Mammary epithelial cell (primary cell): Measurements from ENCODE around the gene AP4M1.

Experiments used
- EZH2 ChIP-seq: IDR thresholded peaks from 2 replicates; pipeline ENCODE4 v1.6.1; 2012; ENCODE audit warnings: low read length, inconsistent platforms, borderline replicate concordance
- TF ChIP-seq, protein P1 (sequence below), 2 donors: IDR thresholded peaks in 1 of 2; conservative IDR thresholded peaks in 1 of 2; 2 replicates each; pipeline ENCODE4 v1.5.1; 2011 to 2012; ENCODE audit warnings: inconsistent platforms in 2 of 2, low read length in 2 of 2, mild to moderate bottlenecking in 2 of 2, control low read depth in 1 of 2, low read depth in 1 of 2; ENCODE audit not compliant: insufficient read depth in 1 of 2; ENCODE audit errors: extremely low read depth in 1 of 2

DNA sequence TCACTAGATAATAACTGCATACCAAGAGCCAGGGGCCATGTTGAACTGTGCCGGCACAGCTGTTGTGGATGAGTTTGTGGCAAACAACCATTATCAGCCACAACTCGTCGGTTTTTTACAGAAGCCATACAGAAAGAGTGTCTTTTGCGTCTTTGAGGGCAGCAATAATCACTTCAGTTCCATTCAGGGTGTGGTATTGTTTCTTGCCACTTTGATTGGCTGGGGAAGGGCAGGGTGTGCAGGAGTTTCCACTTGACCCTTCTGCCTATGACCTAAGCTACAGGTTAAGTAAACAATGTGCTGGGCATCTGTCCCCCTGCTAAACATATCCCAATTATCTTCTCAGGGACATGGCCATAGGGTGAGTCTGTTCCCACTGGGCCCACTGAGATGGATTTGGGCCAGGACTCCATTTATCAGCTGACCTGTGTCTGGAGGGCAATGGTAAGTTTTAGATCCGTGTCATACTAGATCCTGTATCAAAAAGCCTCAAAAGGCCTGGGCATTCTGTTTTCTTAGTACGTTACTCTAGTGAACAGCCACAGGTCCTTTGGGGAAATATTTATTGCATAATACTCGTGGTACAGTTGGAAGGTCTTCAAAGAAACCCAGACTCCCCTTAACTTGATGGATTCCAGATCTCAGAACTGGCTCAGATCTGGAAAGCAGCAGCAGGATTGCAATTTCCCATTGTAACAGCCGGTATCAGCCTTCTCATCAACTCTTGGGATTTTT is 35.8 kb upstream of the AP4M1 start:
- no peak for TF ChIP-seq EZH2
- TF ChIP-seq, protein P1, sequence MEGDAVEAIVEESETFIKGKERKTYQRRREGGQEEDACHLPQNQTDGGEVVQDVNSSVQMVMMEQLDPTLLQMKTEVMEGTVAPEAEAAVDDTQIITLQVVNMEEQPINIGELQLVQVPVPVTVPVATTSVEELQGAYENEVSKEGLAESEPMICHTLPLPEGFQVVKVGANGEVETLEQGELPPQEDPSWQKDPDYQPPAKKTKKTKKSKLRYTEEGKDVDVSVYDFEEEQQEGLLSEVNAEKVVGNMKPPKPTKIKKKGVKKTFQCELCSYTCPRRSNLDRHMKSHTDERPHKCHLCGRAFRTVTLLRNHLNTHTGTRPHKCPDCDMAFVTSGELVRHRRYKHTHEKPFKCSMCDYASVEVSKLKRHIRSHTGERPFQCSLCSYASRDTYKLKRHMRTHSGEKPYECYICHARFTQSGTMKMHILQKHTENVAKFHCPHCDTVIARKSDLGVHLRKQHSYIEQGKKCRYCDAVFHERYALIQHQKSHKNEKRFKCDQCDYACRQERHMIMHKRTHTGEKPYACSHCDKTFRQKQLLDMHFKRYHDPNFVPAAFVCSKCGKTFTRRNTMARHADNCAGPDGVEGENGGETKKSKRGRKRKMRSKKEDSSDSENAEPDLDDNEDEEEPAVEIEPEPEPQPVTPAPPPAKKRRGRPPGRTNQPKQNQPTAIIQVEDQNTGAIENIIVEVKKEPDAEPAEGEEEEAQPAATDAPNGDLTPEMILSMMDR (conservative IDR thresholded peaks at IDR 0.05 in 1 of 2, IDR thresholded peaks at IDR 0.05 in 1 of 2; ENCODE audit: extremely low read depth in 1 of 2, insufficient read depth in 1 of 2, low read depth in 1 of 2, low read length in 2 of 2), result no peak
